Mammary epithelial cell (primary cell): Measurements from ENCODE around the gene BRMS1.

Source experiments
- EZH2 ChIP-seq: IDR thresholded peaks from 2 replicates; pipeline ENCODE4 v1.6.1; 2012; ENCODE audit warnings: low read length, inconsistent platforms, borderline replicate concordance
- TF ChIP-seq, protein P1 (sequence below), 2 donors: IDR thresholded peaks in 1 of 2; conservative IDR thresholded peaks in 1 of 2; 2 replicates each; pipeline ENCODE4 v1.5.1; 2011 to 2012; ENCODE audit warnings: inconsistent platforms in 2 of 2, low read length in 2 of 2, mild to moderate bottlenecking in 2 of 2, control low read depth in 1 of 2, low read depth in 1 of 2; ENCODE audit not compliant: insufficient read depth in 1 of 2; ENCODE audit errors: extremely low read depth in 1 of 2

DNA sequence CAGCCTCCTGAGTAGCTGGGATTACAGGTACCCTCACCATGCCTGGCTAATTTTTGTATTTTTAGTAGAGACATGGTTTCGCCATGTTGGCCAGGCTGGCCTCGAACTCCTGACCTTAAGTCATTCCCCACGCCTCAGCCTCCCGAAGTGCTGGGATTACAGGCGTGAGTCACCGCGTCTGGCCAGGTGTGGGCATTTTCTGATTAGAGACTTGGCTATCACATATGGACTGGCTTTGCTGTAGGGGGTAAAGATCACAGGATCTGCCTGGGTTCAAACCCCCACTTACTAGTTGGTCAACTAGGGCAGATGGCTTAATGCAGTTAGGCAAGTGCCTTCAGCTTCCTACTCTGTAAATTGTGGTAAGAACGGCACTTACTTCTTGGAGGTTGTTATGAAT is 34.6 kb downstream of the BRMS1 start:
- no peak for TF ChIP-seq EZH2
- TF ChIP-seq, protein P1, sequence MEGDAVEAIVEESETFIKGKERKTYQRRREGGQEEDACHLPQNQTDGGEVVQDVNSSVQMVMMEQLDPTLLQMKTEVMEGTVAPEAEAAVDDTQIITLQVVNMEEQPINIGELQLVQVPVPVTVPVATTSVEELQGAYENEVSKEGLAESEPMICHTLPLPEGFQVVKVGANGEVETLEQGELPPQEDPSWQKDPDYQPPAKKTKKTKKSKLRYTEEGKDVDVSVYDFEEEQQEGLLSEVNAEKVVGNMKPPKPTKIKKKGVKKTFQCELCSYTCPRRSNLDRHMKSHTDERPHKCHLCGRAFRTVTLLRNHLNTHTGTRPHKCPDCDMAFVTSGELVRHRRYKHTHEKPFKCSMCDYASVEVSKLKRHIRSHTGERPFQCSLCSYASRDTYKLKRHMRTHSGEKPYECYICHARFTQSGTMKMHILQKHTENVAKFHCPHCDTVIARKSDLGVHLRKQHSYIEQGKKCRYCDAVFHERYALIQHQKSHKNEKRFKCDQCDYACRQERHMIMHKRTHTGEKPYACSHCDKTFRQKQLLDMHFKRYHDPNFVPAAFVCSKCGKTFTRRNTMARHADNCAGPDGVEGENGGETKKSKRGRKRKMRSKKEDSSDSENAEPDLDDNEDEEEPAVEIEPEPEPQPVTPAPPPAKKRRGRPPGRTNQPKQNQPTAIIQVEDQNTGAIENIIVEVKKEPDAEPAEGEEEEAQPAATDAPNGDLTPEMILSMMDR (conservative IDR thresholded peaks at IDR 0.05 in 1 of 2, IDR thresholded peaks at IDR 0.05 in 1 of 2; ENCODE audit: extremely low read depth in 1 of 2, insufficient read depth in 1 of 2, low read depth in 1 of 2, low read length in 2 of 2): no peak
